Measurements from ENCODE around the gene ITPKB.
A peak's percentile ranks its signal among the peaks of the same experiment; 100 is the strongest.

ITPKB gene

DNA sequence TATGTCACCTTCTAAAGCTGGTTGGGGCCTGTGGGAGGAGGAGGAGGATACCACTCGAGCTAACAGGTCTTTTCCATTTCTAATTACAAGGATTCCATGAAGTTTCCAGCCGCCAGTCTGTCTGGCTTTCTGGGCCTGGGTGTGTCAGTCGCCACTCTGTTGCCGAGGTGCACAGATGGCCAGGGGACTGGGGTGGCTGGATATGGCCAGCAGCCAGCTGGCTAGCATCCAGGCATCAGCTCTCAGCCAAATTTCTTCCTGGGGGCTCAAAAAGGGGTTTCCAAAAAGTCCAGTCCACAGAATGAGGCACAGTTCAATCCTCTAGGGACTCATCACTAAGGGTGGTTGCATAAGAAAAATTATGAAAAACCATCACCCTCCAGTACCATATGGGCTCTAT, 32.4 kb downstream of the ITPKB start:
- H3K4me1 ChIP-seq (ENCODE audit: insufficient read depth, low read length): peaks cover 21% of the 10 kb centered on the region
- H3K27ac ChIP-seq (ENCODE audit: low read length): no peak overlapping the region
- no peak for TF ChIP-seq EZH2 (IDR thresholded peaks at IDR 0.05; ENCODE audit: borderline replicate concordance, low read depth, low read length, severe bottlenecking)
- TF ChIP-seq, protein P1, sequence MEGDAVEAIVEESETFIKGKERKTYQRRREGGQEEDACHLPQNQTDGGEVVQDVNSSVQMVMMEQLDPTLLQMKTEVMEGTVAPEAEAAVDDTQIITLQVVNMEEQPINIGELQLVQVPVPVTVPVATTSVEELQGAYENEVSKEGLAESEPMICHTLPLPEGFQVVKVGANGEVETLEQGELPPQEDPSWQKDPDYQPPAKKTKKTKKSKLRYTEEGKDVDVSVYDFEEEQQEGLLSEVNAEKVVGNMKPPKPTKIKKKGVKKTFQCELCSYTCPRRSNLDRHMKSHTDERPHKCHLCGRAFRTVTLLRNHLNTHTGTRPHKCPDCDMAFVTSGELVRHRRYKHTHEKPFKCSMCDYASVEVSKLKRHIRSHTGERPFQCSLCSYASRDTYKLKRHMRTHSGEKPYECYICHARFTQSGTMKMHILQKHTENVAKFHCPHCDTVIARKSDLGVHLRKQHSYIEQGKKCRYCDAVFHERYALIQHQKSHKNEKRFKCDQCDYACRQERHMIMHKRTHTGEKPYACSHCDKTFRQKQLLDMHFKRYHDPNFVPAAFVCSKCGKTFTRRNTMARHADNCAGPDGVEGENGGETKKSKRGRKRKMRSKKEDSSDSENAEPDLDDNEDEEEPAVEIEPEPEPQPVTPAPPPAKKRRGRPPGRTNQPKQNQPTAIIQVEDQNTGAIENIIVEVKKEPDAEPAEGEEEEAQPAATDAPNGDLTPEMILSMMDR (IDR thresholded peaks at IDR 0.05; ENCODE audit: borderline replicate concordance, extremely low read depth, low read length, poor library complexity, severe bottlenecking): no peak

DNA sequence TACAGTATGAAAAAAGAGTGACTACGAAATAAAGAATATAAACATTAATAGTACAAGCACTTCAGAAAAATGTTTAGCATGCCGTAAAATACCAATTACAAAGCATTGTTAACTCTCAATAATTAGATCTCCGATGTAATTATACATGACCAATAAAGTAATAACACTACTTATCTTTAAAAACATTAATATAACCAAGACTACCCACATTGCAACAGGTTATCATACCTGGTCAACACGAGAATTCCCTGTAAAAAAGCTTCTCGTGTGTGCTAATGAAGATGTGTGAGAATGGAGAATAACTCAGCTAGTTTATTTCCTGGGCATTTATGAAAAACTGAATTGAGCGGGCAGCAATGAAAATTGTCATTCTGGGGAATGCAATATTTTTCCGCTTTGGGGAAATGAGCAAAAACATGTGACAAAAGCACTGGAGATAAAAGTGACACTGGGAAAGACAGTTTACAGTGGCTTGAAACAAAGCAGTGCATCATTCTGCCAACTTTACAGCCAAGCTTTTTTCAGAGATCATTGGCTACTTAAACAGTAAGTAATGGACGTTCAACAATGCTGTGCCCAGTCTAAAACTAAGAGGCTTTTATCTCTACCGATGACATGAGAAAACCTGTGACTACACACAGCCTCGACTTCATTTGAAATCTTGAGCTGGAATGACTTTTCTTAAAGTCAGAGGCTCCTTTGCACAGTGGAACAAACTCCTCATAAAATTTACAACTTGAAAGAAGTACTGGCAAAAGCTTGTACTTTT, 34.7 kb downstream of the ITPKB start:
- H4K20me1 ChIP-seq (ENCODE audit: insufficient read depth, low read length): peaks cover 6% of the 10 kb centered on the region; the same call in 1 of the 2 replicates
- peak overlapping the region; percentile 99; the same call in 1 of the 2 replicates for H2AFZ ChIP-seq (ENCODE audit: low read depth, low read length)
- H3K9me3 ChIP-seq (ENCODE audit: insufficient read depth, low read length, severe bottlenecking): no peaks in the 10 kb centered on the region
- H3K9ac ChIP-seq (ENCODE audit: low read depth, low read length): peak overlapping the region; percentile 97
- H3K36me3 ChIP-seq (ENCODE audit: insufficient read depth, low read length): peaks cover 24% of the 10 kb centered on the region
- peak overlapping the region; percentile 74 for H3K4me2 ChIP-seq (ENCODE audit: insufficient read depth, low read length)
- TF ChIP-seq, protein P1 (IDR thresholded peaks at IDR 0.05; ENCODE audit: borderline replicate concordance, extremely low read depth, low read length, poor library complexity, severe bottlenecking): no peak
- no peak for TF ChIP-seq EZH2 (IDR thresholded peaks at IDR 0.05; ENCODE audit: borderline replicate concordance, low read depth, low read length, severe bottlenecking)
- ATAC-seq (ENCODE audit: insufficient read depth, low read depth): no peak
- no peaks in the 10 kb centered on the region for H3K27me3 ChIP-seq (ENCODE audit: insufficient read depth, low read length, poor library complexity)
- no peak for DNase-seq
- peaks cover 21% of the 10 kb centered on the region for H3K4me1 ChIP-seq (ENCODE audit: insufficient read depth, low read length)
- H3K27ac ChIP-seq (ENCODE audit: low read length): peak overlapping the region; percentile 99
- peak overlapping the region; percentile 86 to 93; a peak in 3 of 4 replicates for H3K4me3 ChIP-seq (ENCODE audit: low read depth in 1 of 2, low read length in 2 of 2)
- H3K79me2 ChIP-seq (ENCODE audit: insufficient read depth, low read length): peaks cover 66% of the 10 kb centered on the region

More for the DNA sequence above, 32.4 kb downstream of the ITPKB start:
- H3K9ac ChIP-seq (ENCODE audit: low read depth, low read length): no peak overlapping the region
- peaks cover 71% of the 10 kb centered on the region for H3K79me2 ChIP-seq (ENCODE audit: insufficient read depth, low read length)
- peaks cover 31% of the 10 kb centered on the region for H3K36me3 ChIP-seq (ENCODE audit: insufficient read depth, low read length)
- no peak overlapping the region for H3K4me2 ChIP-seq (ENCODE audit: insufficient read depth, low read length)
- no peaks in the 10 kb centered on the region for H3K27me3 ChIP-seq (ENCODE audit: insufficient read depth, low read length, poor library complexity)
- H2AFZ ChIP-seq (ENCODE audit: low read depth, low read length): no peak overlapping the region
- DNase-seq (no peak), ATAC-seq (ENCODE audit: insufficient read depth, low read depth) (no peak)
- peaks cover 23% of the 10 kb centered on the region for H4K20me1 ChIP-seq (ENCODE audit: insufficient read depth, low read length)
- no peak overlapping the region for H3K4me3 ChIP-seq (ENCODE audit: low read depth in 1 of 2, low read length in 2 of 2)
- H3K9me3 ChIP-seq (ENCODE audit: insufficient read depth, low read length, severe bottlenecking): no peaks in the 10 kb centered on the region

DNA sequence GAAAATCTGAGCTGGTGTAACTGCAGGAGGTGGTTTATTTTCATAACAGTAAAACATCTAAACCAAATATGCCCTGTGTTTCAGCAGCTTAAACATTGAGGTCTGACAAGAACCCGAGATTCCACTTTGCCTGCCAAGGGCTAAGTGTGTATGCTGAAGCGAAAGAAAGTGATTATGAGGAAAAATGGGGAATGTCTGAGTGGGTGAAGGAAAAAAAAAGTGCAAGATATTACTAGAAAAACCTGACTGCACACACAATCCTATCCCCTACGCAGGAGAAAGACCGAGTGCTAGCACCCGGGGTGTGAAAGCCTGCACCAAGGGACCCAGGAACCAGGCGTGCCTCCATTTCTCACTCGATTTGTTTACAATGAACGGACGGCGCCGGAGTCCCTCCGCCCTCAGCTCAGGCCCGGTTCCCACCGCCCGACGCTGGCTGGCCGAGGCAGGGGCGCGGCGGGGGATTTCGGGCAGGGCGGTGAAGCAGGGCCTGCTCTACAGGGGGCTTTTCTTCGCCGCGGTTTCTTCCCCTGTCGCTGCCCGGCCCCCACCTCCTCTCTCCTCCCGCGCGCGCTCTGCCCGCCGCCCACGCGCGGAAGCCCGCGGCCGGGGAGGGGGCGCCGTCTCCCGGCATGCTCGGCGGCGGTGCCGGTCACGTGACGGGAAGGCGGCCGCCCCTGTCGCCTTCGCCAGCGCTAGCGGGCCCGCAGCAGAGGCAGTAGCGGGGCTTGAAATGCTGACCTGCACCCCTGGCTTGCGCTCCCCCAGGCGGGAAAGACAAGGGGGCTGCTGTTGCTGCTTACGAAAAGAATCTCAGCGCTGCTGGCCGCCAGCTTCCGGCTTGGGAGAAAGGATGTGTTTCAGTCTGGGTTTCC, 35.9 kb downstream of the ITPKB start:
- peak; percentile 92 for ATAC-seq (ENCODE audit: insufficient read depth, low read depth)
- peaks cover 21% of the 10 kb centered on the region for H3K4me1 ChIP-seq (ENCODE audit: insufficient read depth, low read length)
- H3K27ac ChIP-seq (ENCODE audit: low read length): peak overlapping the region; percentile 99
- H3K27me3 ChIP-seq (ENCODE audit: insufficient read depth, low read length, poor library complexity): no peaks in the 10 kb centered on the region
- H3K9ac ChIP-seq (ENCODE audit: low read depth, low read length): peak overlapping the region; percentile 97
- peak overlapping the region; percentile 99 for H2AFZ ChIP-seq (ENCODE audit: low read depth, low read length)
- peak overlapping the region; percentile 74 for H3K4me2 ChIP-seq (ENCODE audit: insufficient read depth, low read length)
- peaks cover 64% of the 10 kb centered on the region for H3K79me2 ChIP-seq (ENCODE audit: insufficient read depth, low read length)
- TF ChIP-seq, protein P1 (IDR thresholded peaks at IDR 0.05; ENCODE audit: borderline replicate concordance, extremely low read depth, low read length, poor library complexity, severe bottlenecking): no peak
- TF ChIP-seq EZH2 (IDR thresholded peaks at IDR 0.05; ENCODE audit: borderline replicate concordance, low read depth, low read length, severe bottlenecking): no peak
- DNase-seq: peak; percentile 81
- peak overlapping the region; percentile 86 to 93 for H3K4me3 ChIP-seq (ENCODE audit: low read depth in 1 of 2, low read length in 2 of 2)
- H4K20me1 ChIP-seq (ENCODE audit: insufficient read depth, low read length): no peaks in the 10 kb centered on the region
- no peaks in the 10 kb centered on the region for H3K9me3 ChIP-seq (ENCODE audit: insufficient read depth, low read length, severe bottlenecking)
- peaks cover 29% of the 10 kb centered on the region for H3K36me3 ChIP-seq (ENCODE audit: insufficient read depth, low read length)

Measured in DND-41 (cell line).